NOMO-1 treated with dmso at 0.1 percent for 144 hours (cell line): ENCODE data around the gene UGT1A7.
"Not testable (repeated sequence)": the region's sequence is repeated elsewhere in the genome, so short reads cannot be mapped to it uniquely, and the experiment has no call there.

ENCODE experiments used
- DNase-seq: peaks from one replicate; lab custom pipeline; 2025; ENCODE audit not compliant: unreplicated experiment; lab: John Stamatoyannopoulos, UW

The UGT1A7 gene

DNA sequence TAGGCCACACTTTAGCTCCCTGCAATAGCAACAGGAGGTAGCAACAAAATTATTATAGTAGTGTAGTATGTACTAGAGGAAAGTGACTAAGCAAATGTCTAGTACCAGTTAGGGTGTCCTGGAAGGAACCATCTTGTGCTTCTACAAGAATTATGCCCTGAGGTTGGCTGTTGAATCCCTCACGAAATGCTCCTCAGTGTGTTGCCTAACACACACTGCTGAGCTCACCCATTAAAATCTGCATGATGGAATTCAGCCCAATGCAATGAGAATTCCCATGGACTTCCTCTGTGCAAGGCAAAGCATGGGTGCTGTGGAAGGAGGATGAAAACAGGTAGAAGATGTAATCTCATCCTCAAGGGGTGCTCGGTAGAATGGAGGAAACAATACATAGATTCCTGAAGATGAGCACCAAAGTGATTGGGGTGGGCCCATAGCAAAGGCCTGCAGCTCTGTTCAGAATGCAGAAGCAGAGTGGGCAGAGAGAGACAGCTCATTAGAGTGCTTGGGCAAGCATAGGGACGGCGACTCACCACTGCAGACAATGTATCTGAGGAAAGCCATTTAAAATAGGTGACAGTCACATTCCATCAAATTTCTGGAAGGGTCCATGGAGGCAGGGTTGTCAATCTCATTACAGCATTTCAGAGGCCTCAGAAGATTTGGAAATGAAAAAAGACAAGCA is 1.2 kb upstream of the UGT1A7 start:
- no peak for DNase-seq

DNA sequence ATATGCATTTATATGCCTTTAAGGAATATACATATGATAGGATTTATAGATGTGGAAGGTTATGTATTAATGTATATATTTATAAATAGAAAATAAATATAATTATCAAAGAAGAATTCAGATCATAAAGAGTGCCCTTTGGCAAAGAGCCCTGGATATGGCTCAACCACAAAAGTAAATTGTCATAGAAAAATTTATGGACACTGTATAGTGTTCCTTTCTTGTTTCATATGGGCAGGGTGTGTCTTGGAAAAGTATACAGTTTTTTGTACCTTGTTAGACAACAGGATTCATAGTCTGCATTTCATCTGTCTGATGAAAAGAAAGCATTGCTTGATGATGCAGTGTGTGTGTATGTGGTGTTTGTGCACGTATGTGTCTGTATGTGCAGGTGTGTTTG is 2.9 kb downstream of the UGT1A7 start:
- DNase-seq = no peak

DNA sequence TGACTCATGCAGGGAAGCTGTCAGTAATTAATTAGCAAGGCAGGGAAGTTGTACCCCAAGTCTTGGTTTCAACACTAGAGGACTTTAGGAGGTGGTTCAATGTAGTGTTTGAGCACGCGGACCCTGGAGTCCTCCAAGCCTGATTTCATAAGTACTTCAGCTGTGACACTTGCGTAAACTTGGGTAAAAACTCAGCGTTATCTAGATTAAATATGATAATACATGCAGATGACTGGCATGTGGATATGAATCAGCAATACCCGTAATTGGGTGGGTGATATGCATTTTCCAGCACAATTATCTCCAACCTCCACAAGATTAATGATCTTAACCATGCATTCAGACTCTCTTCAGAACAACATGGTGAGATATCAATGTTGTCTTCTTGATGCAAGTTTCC is 5.2 kb downstream of the UGT1A7 start:
- no peak for DNase-seq

DNA sequence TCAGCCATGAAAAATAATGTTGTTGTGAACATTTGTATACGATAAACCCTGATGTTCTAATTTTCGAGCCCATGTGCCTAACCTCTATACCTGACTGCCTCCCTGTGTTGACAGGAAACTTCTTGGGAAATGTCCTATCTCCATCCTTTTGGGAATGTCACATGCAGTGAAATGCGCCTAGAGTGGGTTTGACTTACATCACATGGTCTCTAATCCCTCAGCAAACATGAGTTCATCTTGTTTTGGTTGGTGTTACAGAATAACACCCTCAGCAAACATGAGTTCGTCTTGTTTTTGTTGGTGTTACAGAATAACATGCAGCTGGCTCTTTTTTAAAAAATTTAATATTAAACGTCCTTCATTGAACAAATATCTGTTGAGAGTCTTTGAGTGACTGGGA is 6.6 kb downstream of the UGT1A7 start:
- DNase-seq = no peak

DNA sequence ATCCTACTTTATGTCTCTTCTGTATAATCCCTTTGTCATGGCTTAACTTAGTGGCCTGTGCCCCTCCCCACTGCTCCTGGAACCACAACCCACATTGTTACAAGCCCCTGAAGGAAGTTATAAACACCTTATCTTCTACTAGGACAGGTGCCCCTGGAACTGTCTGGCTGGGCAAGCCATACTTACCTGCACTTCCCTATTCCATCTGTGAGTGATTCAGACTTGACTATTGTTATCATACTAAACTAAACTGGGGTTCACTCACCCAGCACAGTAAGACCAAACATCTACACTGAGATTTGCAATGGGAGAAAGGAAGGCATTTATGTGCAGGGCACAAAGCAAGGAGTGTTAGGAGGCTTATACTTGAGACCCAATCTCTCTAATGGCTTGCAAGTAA is 7.3 kb downstream of the UGT1A7 start:
- DNase-seq = no peak

DNA sequence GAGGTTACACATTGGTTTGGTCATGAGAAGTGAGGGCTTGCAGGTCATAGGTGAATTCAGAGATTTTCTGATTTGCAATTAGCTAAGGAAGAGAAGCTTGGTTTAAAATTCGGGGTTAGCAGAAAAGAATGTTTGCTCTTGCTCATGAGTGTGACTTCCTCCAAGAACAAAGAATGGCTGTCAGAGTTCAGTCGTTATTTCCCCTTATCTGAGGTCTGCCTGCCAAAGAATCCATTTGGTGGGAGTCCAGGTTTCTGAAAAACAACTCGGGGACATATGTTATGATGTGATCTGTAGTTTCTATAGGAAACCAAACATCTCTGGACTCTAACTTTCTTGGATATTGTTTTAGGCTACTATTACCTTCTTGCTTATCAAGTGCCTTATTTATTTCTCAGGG is 7.8 kb downstream of the UGT1A7 start:
- no peak for DNase-seq

DNA sequence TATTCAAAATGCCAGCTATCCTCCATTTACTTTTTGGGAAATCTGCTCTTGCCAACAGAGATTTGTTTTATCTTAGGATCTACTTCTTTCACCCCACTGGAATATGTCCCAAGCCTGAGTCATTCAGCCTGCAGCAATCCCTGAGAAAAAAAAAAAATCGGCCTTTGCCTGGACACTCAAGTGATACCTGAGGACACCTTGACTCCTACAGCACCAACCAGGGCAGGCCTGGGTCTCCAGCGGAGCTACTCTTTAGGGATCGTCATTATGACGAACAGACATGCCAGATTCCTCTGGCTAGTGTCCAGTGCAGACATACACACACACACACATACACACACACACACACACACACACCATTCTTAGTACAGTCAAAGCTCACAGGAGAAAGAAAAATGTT is 8.7 kb downstream of the UGT1A7 start:
- DNase-seq = no peak

DNA sequence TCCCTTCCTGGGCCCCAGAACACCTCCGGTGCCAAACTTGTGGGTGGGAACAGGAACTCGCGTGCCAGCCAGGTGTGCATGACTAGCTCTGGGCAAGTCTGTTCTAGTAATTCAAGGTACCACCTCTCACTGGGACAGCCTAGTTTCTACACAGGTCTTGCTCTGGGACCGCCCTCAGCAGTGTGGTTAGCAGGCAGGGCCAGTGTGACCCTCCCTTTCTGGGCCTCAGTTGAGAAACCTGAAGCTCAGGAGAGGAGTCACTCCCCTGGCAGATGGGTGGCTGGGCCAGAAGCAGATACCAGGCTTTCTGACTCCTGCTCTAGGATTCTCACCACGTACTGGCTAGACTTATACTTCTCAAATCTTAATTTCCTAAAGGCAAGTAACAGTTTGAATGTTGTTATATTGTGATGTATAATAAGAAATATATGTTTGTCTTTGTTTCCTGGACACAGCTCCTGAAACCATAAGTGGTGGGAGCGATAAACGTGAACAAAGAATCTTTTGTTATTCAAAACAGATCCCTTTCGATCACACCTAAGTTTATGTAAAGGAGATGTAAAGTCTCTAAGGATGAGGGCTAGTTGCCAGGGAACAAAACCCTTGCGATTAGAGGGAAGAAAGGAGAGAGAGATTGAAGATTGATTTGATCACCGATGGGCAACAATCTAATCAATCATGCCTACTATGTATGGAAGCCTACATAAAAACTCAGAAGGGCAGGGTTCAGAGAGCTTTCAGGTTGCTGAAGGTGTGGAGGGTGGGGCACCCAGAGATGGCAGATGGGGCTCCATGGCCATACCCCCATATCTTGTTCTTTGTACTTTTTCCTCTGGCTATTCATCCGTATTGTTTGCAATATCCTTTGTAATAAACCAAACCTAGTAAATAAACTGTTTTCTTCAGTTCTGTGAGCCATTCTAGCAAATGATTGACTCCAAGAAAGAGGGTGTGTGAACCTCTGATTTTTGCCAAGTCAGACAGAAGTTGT is 10.0 kb downstream of the UGT1A7 start:
- no peak for DNase-seq

DNA sequence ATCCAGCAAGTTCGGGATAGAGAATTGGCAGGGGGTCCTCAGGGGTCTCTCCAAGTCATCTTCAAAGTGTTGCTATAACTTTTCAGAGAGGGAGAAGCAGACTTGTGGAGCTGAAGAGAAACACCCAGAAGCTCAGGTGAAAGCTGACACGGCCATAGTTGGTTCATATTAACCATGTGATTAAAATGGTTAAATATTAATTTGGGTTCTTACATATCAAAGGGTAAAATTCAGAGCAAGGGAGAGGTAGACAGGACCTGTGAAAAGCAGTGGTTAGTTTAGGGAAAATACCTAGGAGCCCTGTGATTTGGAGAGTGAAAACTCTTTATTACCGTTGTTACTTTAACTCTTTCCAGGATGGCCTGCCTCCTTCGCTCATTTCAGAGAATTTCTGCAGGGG is 10.9 kb downstream of the UGT1A7 start, which contains the start of gene UGT1A6:
UGT1A6 (plus strand) TSS at position 243 of the 400 bp plus-strand sequence; CDS start at position 358, 115 bp downstream.
- DNase-seq = no peak

DNA sequence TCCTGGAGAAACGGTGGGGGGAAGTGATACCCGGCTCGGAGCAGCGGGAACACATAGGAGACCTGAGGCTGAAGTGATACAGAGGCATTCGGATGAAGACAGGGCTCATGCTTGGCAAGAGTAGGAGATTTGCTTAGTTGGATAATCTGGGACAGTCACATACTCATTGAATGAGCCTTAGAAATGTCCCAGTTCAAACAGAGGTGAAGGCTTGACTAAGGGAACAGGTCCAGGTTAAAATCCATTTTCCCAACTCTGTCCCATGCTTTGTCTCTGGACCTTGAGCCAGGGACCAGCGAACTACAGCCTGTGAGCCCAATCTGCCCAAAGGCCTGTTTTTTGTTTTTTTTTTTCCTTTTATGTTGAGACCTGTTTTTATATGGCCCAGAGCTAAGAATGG is 12.3 kb downstream of the UGT1A7 start:
- no peak for DNase-seq

DNA sequence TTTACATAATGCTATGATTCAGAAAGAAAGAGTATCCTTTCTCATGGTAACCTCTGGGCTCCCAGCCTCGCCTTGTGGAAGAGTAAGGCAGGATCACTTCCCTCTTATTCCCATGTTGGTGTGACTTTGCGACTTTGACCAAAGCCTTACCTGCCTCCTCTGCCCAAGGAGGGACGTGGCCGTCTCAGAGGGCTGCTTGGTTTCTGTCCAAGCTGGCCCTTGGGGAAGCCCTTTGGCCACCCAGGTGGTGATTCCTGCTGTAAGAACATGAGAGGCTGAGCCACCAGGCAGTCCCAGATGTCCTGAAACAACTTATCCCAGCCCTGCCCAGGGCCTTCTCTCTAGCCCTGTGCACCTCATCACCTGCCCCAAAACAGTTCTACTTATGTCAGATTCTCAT is 17.0 kb downstream of the UGT1A7 start:
- no peak for DNase-seq

DNA sequence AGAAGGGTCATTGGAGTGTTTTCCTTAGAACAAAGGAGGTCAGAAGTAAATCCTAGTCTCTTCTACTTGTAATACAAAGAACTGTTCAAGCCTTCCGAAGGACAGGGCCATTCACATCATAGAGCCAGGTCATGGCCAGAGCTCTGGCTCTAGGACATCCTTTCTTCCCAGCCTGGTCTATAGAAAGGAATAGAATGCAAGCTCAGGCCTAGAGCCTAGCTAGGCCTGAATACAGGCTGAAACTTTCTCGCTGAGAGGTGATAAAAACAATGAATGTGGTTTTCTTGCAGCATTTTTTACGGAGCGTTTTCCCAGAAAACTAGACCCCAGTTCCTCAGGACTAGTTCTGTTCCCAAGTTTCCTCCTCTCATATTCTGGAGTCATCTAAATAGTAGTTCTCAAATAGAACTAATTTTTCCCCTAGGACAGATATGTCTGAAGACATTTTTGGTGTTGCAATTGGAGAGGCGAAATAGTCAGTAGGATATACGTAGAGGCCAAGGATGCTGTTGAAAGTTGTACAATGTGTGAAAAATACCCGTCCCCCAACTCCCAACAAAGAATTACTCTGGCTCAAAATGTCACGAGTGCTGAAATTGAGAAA is 17.8 kb downstream of the UGT1A7 start:
- no peak for DNase-seq

DNA sequence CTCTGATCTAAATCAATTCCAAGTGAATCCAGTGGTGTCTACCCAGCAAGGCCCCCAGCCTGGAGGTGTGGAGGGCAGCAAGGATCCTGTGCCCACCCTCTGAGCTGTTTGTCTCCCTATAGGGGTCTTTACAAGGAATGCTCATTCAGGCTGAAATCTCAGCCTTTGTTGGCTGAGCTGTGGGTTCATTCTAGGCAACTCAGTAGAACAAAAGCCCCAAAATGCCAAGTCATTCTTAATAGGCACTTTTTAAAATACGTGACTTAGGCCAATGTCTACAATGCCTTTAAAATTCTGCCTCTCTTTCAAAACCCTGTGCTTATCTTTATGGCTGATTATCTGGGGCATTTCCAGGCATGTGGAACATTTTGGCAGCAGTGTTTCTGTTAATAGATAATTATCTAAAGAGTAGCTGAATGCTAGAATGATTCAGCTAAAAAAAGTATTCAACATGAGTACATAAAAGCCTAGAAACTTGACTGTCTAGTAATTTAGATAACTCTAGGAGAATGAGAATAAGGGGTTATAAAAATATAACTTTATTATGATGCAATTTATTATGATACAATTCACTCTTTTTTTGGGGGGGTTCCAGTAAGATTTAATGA is 18.4 kb downstream of the UGT1A7 start:
- no peak for DNase-seq

DNA sequence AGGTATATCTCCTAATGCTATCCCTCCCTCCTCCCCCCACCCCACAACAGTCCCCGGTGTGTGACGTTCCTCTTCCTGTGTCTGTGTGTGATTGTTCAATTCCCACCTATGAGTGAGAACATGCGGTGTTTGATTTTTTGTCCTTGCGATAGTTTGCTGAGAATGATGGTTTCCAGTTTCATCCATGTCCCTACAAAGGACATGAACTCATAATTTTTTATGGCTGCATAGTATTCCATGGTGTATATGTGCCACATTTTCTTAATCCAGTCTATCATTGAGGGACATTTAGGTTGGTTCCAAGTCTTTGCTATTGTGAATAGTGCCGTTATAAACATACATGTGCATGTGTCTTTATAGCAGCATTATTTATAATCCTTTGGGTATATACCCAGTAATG is 19.1 kb downstream of the UGT1A7 start:
- not testable (repeated sequence) for DNase-seq

DNA sequence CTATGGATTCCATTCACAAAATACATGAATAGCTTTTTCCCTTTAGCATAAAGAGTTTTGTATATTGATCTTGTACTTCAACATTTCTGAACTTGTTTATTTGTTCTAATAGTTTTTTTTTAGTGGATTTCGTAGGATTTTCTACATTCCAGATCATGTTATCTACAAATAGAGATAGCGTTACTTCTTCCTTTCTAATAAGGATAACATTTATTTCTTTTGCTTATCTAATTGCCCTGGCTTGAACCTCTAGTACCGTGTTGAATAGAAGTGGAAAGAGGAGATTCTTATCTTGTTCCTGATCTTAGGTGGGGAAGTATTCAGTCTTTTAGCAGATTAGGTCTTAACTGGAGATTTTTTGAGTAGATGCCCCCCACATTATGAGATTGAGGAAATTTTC is 20.5 kb downstream of the UGT1A7 start:
- no peak for DNase-seq

DNA sequence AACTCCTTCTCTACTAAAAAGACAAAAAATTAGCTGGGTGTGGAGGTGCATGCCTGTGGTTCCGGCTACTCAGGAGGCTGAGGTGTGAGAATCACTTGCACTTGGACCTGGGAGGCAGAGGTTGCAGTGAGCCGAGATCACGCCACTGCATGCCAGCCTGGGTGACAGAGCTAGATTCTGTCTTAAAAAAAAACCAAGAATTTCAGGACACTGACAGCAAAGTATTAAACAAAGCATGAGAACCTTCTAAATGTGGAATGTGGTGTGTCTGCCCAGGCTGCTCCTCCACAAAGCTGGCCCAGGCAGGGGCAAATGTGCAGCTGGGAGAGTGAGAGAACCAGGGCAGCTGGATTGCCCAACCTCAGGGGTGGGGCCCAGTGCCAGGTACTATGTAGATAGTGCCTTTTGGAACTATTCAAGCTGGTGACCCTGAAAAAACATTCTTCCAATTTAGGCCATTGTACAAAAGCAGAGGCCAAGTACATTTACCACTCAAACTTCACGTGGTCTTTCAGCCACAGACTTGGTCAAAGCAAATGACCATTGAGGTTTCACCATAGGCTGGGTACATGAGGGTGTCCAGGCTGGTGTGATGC is 24.3 kb downstream of the UGT1A7 start:
- no peak for DNase-seq

DNA sequence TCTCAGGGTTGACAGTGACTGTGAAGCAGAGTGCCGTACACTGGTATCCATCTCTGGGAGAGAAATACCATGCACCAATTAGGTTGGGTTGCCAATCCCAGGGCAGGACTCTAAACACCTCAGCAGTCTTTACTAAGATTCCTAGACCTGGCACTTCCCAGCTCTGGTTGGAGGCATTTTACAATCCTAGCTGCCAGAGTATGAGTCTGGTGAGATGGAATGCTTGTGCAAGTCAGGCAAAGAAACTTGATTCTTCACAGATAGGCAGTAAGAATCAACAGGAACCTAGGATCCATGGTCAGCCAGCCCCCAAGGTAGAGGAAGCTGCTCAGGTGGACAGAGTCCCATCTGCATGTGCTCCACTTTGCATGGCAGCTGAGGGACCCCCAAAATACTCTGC is 25.0 kb downstream of the UGT1A7 start:
- no peak for DNase-seq

DNA sequence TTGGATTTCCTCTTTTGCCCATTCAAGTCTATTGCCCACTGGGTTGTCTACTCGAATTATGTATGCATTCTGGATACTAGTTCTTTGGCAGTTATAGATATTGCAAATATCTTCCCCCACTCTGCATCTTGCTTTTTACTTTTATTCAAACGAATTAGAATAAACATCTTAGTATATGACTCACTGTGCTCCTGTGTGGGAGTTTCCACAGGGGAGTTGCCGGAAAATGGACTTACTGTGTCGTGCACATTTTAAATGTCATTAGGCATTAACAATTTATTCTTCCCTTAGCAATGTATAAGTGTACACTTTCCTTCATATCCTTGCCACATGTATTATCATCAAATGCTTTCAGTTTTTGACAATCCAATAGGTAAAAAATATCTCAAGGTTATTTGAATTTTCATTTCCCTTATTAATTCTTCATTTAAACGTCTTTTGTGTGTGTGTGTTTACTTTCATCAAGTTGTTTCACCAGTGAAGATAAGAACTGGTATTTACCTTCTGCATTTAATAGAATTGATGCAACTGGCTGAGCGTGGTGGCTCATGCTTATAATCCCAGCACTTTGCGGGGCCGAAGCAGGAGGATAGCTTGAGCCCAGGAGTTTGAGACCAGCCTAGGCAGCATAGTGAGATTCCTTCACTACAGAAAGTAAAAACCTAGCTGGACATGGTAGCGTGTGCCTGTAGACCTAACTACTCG is 26.4 kb downstream of the UGT1A7 start:
- no peak for DNase-seq

DNA sequence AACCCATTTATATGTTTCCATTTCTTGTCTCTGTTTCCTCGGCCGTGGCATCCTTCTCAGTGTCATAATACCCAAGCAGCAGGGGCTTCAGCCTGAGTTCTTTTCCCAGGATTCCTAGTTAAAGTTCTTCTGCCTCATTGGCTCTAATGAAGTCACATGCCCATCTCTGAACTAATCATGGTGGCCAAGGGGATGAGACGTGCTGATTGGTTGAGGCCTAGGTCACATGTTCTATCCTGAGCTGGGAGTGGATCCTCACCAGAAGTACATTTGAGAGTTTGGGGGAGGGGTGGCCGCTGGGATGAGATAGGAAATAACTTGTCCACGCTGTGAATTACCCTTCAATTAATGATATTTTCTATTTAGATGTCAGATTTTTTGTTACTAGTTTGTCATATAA is 27.2 kb downstream of the UGT1A7 start:
- DNase-seq = no peak

DNA sequence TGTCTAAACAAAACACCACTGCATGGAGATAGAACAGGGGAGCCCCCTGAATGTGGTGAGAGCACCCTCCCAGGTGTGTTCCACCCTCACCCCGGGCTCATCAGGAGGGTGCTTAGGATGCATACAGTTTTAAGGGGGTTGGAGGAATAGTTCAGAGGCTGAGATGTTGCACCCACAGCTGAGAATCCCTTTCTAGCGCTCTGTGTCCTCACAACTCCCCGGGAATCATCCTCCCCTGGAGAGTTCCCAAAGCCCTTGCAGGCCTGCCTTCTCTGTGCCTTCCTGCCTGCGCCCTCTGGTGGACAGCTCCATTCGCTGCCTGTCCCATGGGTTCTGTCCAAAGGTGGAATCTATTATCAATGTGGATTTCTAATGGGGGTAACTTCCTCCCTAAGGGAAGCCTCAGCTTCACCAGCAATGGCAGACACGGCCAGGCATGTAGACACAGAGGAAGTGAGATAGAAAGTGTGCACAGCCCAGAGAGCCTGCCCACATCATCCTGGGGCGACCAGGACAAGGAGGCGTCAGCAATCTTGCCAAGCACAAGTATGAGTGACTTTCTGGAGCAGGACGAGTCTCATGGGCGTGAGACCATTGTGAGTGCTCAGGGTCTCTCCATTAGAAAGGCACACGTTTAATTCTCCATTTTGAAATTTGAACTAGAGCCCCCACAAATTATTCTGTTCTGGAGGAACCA is 29.8 kb downstream of the UGT1A7 start:
- no peak for DNase-seq
